H1 (cell line): ENCODE results near the gene VWCE. TPM values are rescaled to one million over a fixed set of nuclear protein-coding genes. Genes with fewer than 3 reads are reported as not detected.

ENCODE experiments used
- BCL11A ChIP-seq, 2 experiments: IDR thresholded peaks; one replicate each; pipeline ENCODE4 v1.6.1; 2011; ENCODE audit warnings: low read depth in 2 of 2, low read length in 2 of 2, mild to moderate bottlenecking in 2 of 2
- CTCF ChIP-seq, 3 experiments: IDR thresholded peaks; 1 replicate in 2 of 3; 2 replicates in 1 of 3; pipeline versions ENCODE4 v1.5.1 to v1.6.1; 2011; ENCODE audit warnings: low read length in 3 of 3, mild to moderate bottlenecking in 3 of 3, inconsistent platforms in 2 of 3, low read depth in 1 of 3, moderate library complexity in 1 of 3; ENCODE audit not compliant: insufficient read depth in 1 of 3; ENCODE audit errors: control extremely low read depth in 1 of 3
- EZH2 ChIP-seq: fragments of 200-600 bp; sonication (generic); IDR thresholded peaks from 2 replicates; pipeline ENCODE4 v1.7.1; 2012; ENCODE audit warnings: low read depth, mild to moderate bottlenecking, moderate library complexity, low read length, inconsistent platforms; ENCODE audit not compliant: severe bottlenecking
- KDM1A ChIP-seq: fragments of 200-600, 300-600 bp; sonication (generic); IDR thresholded peaks from 2 replicates; pipeline ENCODE4 v1.7.1; 2016; ENCODE audit warnings: mild to moderate bottlenecking, low read length, borderline replicate concordance
- SP4 ChIP-seq: IDR thresholded peaks from 2 replicates; pipeline ENCODE4 v1.6.1; 2012; ENCODE audit warnings: low read length, inconsistent platforms
- SUZ12 ChIP-seq: fragments of 200-600 bp; sonication (generic); IDR thresholded peaks from 2 replicates; pipeline ENCODE4 v1.6.1; 2012; ENCODE audit warnings: mild to moderate bottlenecking, inconsistent platforms, low read length, moderate library complexity, mixed read lengths
- TCF12 ChIP-seq: IDR thresholded peaks from 2 replicates; pipeline ENCODE4 v1.6.1; 2011; ENCODE audit warnings: low read depth, mild to moderate bottlenecking, low read length
- polyA plus RNA-seq, 7 experiments: library from polyadenylated mRNA; depleted of rRNA in 3 of 7; stranded (reverse) in 5 of 7; unstranded in 2 of 7; fragments of >200 nt in 5 of 7; fragments of 200-250 nt in 2 of 7; gene quantifications; 1 replicate in 5 of 7; 2 replicates in 1 of 7; 4 replicates in 1 of 7; pipeline versions ENCODE4 v1.2.1 to v1.2.3, GENCODE V29; 2011 to 2013; ENCODE audit warnings: missing spikeins in 2 of 7, mixed read lengths in 2 of 7
- total RNA-seq: library from RNA; stranded (reverse); fragmentation: NEBNext Ultra II Directional; extraction: Animal tissue kit (Norgen Biotek cat#: 25700); gene quantifications from 2 replicates; pipeline ENCODE4 v1.2.1, GENCODE V29; 2021

The VWCE gene
- total and polyA plus RNA-seq, 2 of the 8 experiments (the other 6 are each of a cell fraction or from before 2014, with no cell fraction given), result 9.5 to 12.3 TPM

- no peak for TF ChIP-seq KDM1A
- TF ChIP-seq TCF12, result no peak
- no peak for TF ChIP-seq CTCF (IDR thresholded peaks at IDR 0.05; ENCODE audit: control extremely low read depth in 1 of 3, insufficient read depth in 1 of 3, low read depth in 1 of 3, low read length in 3 of 3)
- no peak for TF ChIP-seq SP4
- TF ChIP-seq BCL11A (IDR thresholded peaks at IDR 0.05; ENCODE audit: low read depth in 2 of 2, low read length in 2 of 2), result no peak
- TF ChIP-seq EZH2, result no peak
- TF ChIP-seq SUZ12, result no peak
Observed at GRCh38 chr11:61268588-61269250, 26.4 kb downstream of the VWCE start (continued).
